Psoas muscle (tissue), 8 donors: Measurements from ENCODE around the gene CRTAP. TPM values are rescaled to one million over a fixed set of nuclear protein-coding genes. Genes with fewer than 3 reads are reported as not detected.

Source experiments
- ATAC-seq, 4 donors: fragments of 200-7000 bp; cut with Tn5 transposase; one replicate each; pipeline ENCODE4 v1.9.1; 2020; ENCODE audit warnings: moderate library complexity in 3 of 4, mild to moderate bottlenecking in 2 of 4
- DNase-seq, 2 donors: peaks; one replicate each; pipeline ENCODE4 v3.0.0-alpha.2; 2020
- H3K27ac ChIP-seq: fragments of 200-600 bp; one replicate; pipeline ENCODE4 v1.8.0; 2022
- H3K27me3 ChIP-seq, 3 donors: fragments of 200-600 bp in 1 of 3; one replicate each; pipeline versions ENCODE4 v1.6.1 to v1.8.0; 2013 to 2022; ENCODE audit warnings: low read length in 2 of 3, mild to moderate bottlenecking in 2 of 3, moderate library complexity in 1 of 3; ENCODE audit not compliant: insufficient read depth in 3 of 3
- H3K36me3 ChIP-seq, 2 donors: fragments of 200-600 bp in 1 of 2; one replicate each; pipeline versions ENCODE4 v1.6.1 to v1.8.0; 2013 to 2022; ENCODE audit warnings: low read depth in 1 of 2, mild to moderate bottlenecking in 1 of 2, moderate library complexity in 1 of 2; ENCODE audit not compliant: insufficient read depth in 1 of 2
- H3K4me1 ChIP-seq: fragments of 200-600 bp; one replicate; pipeline ENCODE4 v1.8.0; 2022
- H3K4me3 ChIP-seq: fragments of 200-600 bp; one replicate; pipeline ENCODE4 v1.8.0; 2022; ENCODE audit warnings: mild to moderate bottlenecking
- H3K9me3 ChIP-seq: fragments of 200-600 bp; one replicate; pipeline ENCODE4 v1.8.0; 2022
- CTCF ChIP-seq: fragments of 200-600 bp; IDR thresholded peaks from one replicate; pipeline ENCODE4 v1.8.0; 2022; ENCODE audit warnings: antibody characterized with exemption
- WGBS, 3 donors: extraction: QIAGEN DNeasy Blood & Tissue Kit; methylation state at CpG; one replicate each; pipeline versions ENCODE4 v1.1.6 to v1.1.7; 2013; 5-methylcytosine and 5-hydroxymethylcytosine counted together
- intact Hi-C, 2 donors: fragments of 100-400 bp; cut with DNase I; formaldehyde crosslinking; loops; one replicate each; pipeline versions ENCODE4 v1.11.0 to v1.14.2; 2022
- polyA plus RNA-seq, 3 donors: library from polyadenylated mRNA; stranded (reverse); fragments of 200-250 nt; gene quantifications; one replicate each; pipeline ENCODE4 v1.2.3, GENCODE V29; 2013
- total RNA-seq, 4 donors: library from RNA; stranded (reverse); fragmentation: NEBNext Ultra II Directional in 2 of 4; extraction: Animal tissue kit (Norgen Biotek cat#: 25700) in 2 of 4; gene quantifications; one replicate each; pipeline versions ENCODE4 v1.2.1 to v1.2.4, GENCODE V29; 2021 to 2023
- donor health status: healthy with polysubstance abuse.
- donor health status: DM: no; HTN: no; CAD: no; lungs with moderate emphysema.
- donor health status: Bipolar disorder and iron deficiency.
- donor health status: healthy.
- donor health status: DM: yes; HTN: yes; CAD: no.
- donor health status: DM: no; HTN: no; CAD: no.
- donor health status: DM: no; HTN: no; CAD: no.
- donor health status: DM: yes; HTN: yes; CAD: no.

Gene CRTAP
- total and polyA plus RNA-seq, 7 donors, result 24.9 to 80.8 (median 56.3) TPM

DNA sequence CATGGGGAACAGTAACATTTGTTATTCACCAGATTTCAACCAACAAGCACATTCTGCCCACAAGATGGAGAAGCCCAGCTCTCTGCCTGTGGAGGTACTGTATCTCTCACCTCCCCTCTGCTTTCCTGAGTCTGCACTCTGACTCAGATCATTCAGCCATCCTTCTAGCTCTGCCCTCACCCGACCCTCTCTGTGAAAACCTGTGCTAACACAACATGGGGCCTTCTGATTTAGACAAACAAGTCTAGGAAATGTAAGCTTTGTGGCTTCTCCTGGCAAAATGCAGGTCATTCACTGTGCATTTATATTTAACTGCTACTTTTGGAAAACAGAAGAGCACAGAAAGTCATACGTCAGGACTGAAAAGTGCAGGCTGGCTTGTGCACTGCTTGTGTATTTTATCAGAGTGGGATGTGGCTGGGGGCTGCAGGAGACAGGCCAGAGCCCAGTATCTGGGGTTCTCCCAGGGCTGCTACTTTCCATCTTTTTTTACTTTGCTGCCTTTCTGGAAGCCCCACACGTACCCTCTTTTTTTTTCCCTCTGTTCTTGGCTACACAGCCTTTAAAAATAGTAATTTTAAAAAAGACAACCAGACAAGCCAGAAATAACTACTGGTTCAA is 54.0 kb downstream of the CRTAP start:
- no peak for DNase-seq
- H3K4me1 ChIP-seq, result no peaks in the 10 kb centered on the region
- H3K9me3 ChIP-seq, result no peaks in the 10 kb centered on the region
- 47 to 72% (median 58%) methylated on average over 3 of the region's 3 CpGs for WGBS, 3 donors
- no peaks in the 10 kb centered on the region for H3K36me3 ChIP-seq
- TF ChIP-seq CTCF, result no peak
- intact Hi-C loops, result no loop called here
- ATAC-seq, result no peak
- no peaks in the 10 kb centered on the region for H3K27me3 ChIP-seq
- H3K27ac ChIP-seq, result no peak overlapping the region
- H3K4me3 ChIP-seq, result no peak overlapping the region

DNA sequence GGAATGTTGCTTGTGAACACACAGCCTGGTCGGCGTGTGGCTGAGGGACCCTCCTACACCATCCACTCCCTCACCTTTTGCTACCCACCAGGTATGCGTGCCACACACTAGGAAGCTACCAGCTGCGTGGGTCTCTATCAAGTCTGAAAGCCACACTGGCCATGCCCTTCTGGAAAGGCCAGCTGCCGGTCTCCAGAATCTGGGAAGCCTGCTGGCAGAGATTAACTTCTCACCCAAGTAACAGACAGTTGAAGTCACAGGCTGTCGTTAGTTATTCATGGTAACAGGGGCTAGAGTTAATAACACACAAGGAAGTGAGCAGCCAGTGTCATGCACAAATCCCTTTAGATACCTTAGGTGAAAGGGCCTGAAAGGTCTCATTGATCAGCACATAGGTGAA is 56.7 kb downstream of the CRTAP start:
- H3K4me3 ChIP-seq, result no peak overlapping the region
- no peaks in the 10 kb centered on the region for H3K4me1 ChIP-seq
- WGBS, 3 donors, result 70 to 79% (median 71%) methylated on average over 6 of the region's 6 CpGs
- H3K9me3 ChIP-seq, result no peaks in the 10 kb centered on the region
- H3K27ac ChIP-seq, result no peak overlapping the region
- no peaks in the 10 kb centered on the region for H3K36me3 ChIP-seq
- H3K27me3 ChIP-seq, result no peaks in the 10 kb centered on the region
- ATAC-seq (no peak), DNase-seq (no peak)
- TF ChIP-seq CTCF, result no peak
- intact Hi-C loops, result no loop called here

- WGBS, 3 donors, result 78% methylated on average over 4 of the region's 4 CpGs
- no peak overlapping the region for H3K27ac ChIP-seq
- no peaks in the 10 kb centered on the region for H3K27me3 ChIP-seq
- intact Hi-C loops, result no loop called here
- H3K9me3 ChIP-seq, result no peaks in the 10 kb centered on the region
- TF ChIP-seq CTCF, result no peak
- no peaks in the 10 kb centered on the region for H3K4me1 ChIP-seq
- no peak for ATAC-seq
- H3K4me3 ChIP-seq, result no peak overlapping the region
- no peaks in the 10 kb centered on the region for H3K36me3 ChIP-seq
- DNase-seq, result no peak
These were observed 57.8 kb downstream of the CRTAP start for GRCh38 chr3:33171580-33171979.

- no peaks in the 10 kb centered on the region for H3K4me1 ChIP-seq
- H3K27me3 ChIP-seq, result no peaks in the 10 kb centered on the region
- WGBS, 3 donors, result 11 to 14% (median 13%) methylated on average over 2 of the region's 2 CpGs
- DNase-seq, result no peak
- no peak overlapping the region for H3K4me3 ChIP-seq
- TF ChIP-seq CTCF, result no peak
- ATAC-seq, result no peak
- no peaks in the 10 kb centered on the region for H3K9me3 ChIP-seq
- no peak overlapping the region for H3K27ac ChIP-seq
- no peaks in the 10 kb centered on the region for H3K36me3 ChIP-seq
- intact Hi-C loops, result no loop called here
These were observed 59.3 kb downstream of the CRTAP start for GRCh38 chr3:33173103-33173502.

DNA sequence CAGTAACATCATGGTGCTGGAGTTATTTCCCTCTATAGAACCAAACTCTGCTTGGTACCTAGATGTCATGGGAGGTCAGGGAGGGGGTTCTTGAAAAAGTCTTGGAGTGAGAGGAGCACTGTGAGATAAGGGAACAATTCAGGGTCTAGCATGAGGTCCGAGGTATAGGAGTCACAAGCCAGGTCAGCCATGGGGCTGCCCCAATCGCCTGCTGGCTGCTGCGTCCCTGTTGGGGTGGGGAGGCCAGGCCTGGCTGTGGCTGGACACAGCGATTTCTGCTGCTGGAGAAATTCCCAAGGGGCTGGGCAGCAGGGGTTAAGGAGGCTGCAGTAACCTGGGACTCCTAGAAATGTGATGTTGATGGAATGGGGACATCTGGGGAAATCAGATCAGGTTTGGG is 59.9 kb downstream of the CRTAP start:
- ATAC-seq (no peak), DNase-seq (no peak)
- 57 to 69% (median 59%) methylated on average over 4 of the region's 4 CpGs for WGBS, 3 donors
- no peaks in the 10 kb centered on the region for H3K36me3 ChIP-seq
- intact Hi-C loops, result no loop called here
- H3K27ac ChIP-seq, result no peak overlapping the region
- H3K4me1 ChIP-seq, result no peaks in the 10 kb centered on the region
- no peak overlapping the region for H3K4me3 ChIP-seq
- no peaks in the 10 kb centered on the region for H3K9me3 ChIP-seq
- no peaks in the 10 kb centered on the region for H3K27me3 ChIP-seq
- no peak for TF ChIP-seq CTCF
